SK-N-SH treated with all-trans-retinoic acid at 6 μM for 48 hours (cell line): Measurements from ENCODE around the gene FCAMR.

ENCODE experiments used
- OSR1 ChIP-seq: fragments of 250-450 bp; sonication (Bioruptor Pico); IDR thresholded peaks from 2 replicates; pipeline ENCODE4 v1.8.0; 2022; ENCODE audit warnings: moderate library complexity, mild to moderate bottlenecking, inconsistent platforms
- PPARA ChIP-seq: fragments of 250-450 bp; sonication (Bioruptor Pico); IDR thresholded peaks from 2 replicates; pipeline ENCODE4 v1.5.0; 2020; ENCODE audit warnings: mild to moderate bottlenecking, borderline replicate concordance
- TSHZ2 ChIP-seq: fragments of 250-450 bp; sonication (Bioruptor Pico); IDR thresholded peaks from 2 replicates; pipeline ENCODE4 v1.5.0; 2020; ENCODE audit warnings: mild to moderate bottlenecking, moderate library complexity
- ZC3H10 ChIP-seq: fragments of 250-450 bp; sonication (Bioruptor Pico); IDR thresholded peaks from 2 replicates; pipeline ENCODE4 v1.5.1; 2021; ENCODE audit warnings: mild to moderate bottlenecking, moderate library complexity
- ZNF565 ChIP-seq: fragments of 450-650 bp; formaldehyde crosslinking; conservative IDR thresholded peaks from 2 replicates; pipeline ENCODE4 v1.5.0; 2020; ENCODE audit warnings: low read depth, mild to moderate bottlenecking, moderate library complexity
- ZNF8 ChIP-seq: fragments of 450-650 bp; formaldehyde crosslinking; IDR thresholded peaks from 2 replicates; pipeline ENCODE4 v1.5.0; 2020; ENCODE audit warnings: mild to moderate bottlenecking, moderate library complexity

GRCh38 chr1:206933333-206933945 lies 36.8 kb downstream of the FCAMR start:
- no peak for TF ChIP-seq ZNF565
- TF ChIP-seq ZC3H10 (CRISPR knock-in tag) = no peak
- TF ChIP-seq TSHZ2 = no peak
- TF ChIP-seq ZNF8 (CRISPR knock-in tag) = no peak
- no peak for TF ChIP-seq PPARA (CRISPR knock-in tag)
- TF ChIP-seq OSR1 (CRISPR knock-in tag) = no peak
